Lower leg skin (tissue), 3 donors: ENCODE results near the gene GAST.

Experiments
- CTCF ChIP-seq, 3 donors: fragments of 450-650 bp; IDR thresholded peaks; one replicate each; pipeline ENCODE4 v1.5.1; 2016; ENCODE audit warnings: antibody characterized with exemption in 3 of 3, mild to moderate bottlenecking in 3 of 3, moderate library complexity in 2 of 3
- POLR2A ChIP-seq, 2 donors: fragments of 450-650 bp; IDR thresholded peaks; one replicate each; pipeline ENCODE4 v1.6.1; 2016 to 2017; ENCODE audit warnings: antibody characterized with exemption in 2 of 2, mild to moderate bottlenecking in 1 of 2, moderate library complexity in 1 of 2

- TF ChIP-seq POLR2A (IDR thresholded peaks at IDR 0.05) (no peak), CTCF (IDR thresholded peaks at IDR 0.05) (no peak)
These were observed 51.2 kb downstream of the GAST start for GRCh38 chr17:41763327-41763726.
